WI38 (cell line): Measurements from ENCODE around the gene LYZ.

Source experiments
- H3K4me3 ChIP-seq: 2 replicates; pipeline ENCODE4 v1.5.1; 2011; ENCODE audit warnings: low read depth, mild to moderate bottlenecking, control low read depth, low read length
- TF ChIP-seq, protein P1 (sequence below): IDR thresholded peaks from 2 replicates; pipeline ENCODE4 v1.5.1; 2012; ENCODE audit warnings: low read depth, mild to moderate bottlenecking, control low read depth, low read length

LYZ gene

GRCh38 chr12:69388371-69388770, 40.2 kb downstream of the LYZ start:
- TF ChIP-seq, protein P1, sequence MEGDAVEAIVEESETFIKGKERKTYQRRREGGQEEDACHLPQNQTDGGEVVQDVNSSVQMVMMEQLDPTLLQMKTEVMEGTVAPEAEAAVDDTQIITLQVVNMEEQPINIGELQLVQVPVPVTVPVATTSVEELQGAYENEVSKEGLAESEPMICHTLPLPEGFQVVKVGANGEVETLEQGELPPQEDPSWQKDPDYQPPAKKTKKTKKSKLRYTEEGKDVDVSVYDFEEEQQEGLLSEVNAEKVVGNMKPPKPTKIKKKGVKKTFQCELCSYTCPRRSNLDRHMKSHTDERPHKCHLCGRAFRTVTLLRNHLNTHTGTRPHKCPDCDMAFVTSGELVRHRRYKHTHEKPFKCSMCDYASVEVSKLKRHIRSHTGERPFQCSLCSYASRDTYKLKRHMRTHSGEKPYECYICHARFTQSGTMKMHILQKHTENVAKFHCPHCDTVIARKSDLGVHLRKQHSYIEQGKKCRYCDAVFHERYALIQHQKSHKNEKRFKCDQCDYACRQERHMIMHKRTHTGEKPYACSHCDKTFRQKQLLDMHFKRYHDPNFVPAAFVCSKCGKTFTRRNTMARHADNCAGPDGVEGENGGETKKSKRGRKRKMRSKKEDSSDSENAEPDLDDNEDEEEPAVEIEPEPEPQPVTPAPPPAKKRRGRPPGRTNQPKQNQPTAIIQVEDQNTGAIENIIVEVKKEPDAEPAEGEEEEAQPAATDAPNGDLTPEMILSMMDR, result peak; percentile 29; the same call in 1 of the 2 replicates
- no peak overlapping the region for H3K4me3 ChIP-seq

DNA sequence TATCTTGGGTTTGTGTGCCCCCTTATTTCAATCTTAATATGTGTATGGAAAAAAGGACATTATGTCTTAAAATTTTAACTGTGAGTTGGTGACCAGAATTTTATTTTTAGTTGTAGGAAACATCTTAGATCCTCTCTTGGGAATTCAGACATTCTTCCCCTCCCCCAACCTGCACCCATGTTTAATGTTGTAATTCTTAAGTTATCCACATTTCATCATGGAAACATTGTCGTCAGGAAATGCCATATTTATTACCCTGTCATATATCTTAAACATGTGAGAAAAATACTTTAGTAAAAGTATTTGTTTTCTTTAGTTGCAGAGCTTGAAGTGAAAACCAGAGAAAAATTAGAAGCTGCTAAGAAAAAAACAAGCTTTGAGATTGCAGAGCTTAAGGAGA, 41.6 kb downstream of the LYZ start:
- TF ChIP-seq, protein P1, result no peak
- H3K4me3 ChIP-seq, result no peak overlapping the region

DNA sequence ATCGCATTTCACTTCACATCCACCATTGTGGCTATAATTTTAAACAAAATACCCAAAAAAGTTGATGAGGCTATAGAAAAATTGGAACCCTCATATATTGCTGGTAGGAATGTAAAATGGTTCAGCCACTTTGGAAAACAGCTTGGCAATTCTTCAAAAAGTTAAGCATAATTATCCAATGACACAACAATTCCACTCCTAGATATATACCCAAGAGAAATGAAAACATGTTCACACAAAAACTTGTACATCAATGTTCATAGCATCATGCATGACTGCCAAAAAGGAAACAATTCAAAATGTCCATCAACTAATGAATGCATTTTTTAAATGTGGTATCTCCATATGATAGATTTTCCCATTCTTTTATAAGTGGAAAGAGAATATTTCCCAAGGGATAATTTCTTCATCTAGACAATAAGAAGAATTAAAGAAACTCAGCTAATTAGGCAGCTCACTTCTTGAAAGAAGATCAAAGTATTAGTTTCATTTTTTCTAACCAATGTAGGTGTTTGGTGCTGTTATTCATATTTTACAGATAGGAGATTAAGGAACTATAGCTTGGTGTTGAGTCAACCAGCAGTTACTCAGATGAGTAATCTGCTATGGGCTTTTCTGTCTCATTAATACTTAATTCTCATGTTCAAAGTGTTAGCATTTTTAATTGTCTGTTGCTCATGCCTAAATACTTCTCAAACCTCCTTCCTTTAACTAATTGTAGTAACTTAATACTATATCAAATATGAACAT, 44.2 kb downstream of the LYZ start:
- H3K4me3 ChIP-seq, result no peak overlapping the region
- TF ChIP-seq, protein P1, result no peak

DNA sequence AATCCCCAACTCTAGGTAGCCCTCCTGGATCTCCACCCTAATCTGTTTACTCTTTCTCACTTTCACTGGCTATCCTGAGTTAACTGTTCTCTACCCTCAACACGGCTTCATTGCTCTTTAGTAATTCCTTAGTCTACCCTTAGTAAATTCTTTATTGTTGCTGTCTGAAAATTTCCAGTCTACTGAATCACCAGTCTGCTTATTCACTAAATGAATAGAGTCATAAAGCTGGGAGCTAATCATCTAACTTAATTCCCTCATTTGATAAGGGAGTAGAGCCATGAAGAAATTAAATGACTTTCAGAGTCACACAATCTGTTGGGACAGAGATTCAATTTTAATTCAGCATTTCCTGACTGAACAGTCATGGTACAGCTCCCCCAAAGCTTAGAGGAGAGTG, 47.9 kb downstream of the LYZ start:
- TF ChIP-seq, protein P1, result no peak
- H3K4me3 ChIP-seq, result no peak overlapping the region

DNA sequence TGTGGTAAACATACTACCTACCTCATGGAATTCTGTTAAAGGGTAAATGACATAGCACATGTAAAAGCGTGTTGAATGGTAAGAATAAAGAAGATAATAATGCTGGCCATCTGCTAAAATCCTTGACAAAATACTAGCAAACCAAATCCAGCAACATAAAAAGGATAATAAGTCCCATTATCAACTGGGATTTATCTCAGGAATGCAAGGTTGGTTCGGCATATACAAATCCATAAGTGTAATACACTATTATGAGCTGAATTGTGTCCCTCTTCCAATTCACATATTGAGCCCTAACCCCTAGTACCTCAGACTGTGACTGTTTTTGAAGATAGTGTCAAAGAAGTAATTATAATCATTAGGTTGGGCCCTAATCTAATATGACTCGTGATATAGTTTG, 48.8 kb downstream of the LYZ start:
- TF ChIP-seq, protein P1, result no peak
- H3K4me3 ChIP-seq, result no peak overlapping the region

DNA sequence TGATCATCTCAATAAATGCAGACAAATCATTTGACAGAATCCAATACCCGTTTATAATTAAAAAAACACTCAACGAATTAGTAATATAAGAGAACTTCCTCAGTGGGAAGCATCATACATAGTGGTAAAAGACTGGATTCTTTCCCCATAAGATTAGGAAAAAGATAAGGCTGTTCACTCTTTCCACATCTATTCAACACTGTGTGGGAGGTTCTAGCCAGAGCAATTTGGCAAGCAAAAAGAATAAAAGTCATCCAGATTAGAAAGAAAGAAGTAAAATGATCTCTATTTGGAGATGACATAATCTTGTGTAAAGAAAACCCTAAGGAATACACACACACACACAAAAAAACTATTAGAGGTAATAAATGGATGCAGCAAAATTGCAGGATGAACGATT, 49.8 kb downstream of the LYZ start:
- TF ChIP-seq, protein P1, result no peak
- H3K4me3 ChIP-seq, result no peak overlapping the region

GRCh38 chr12:69401940-69402339, 53.8 kb downstream of the LYZ start:
- no peak overlapping the region for H3K4me3 ChIP-seq
- TF ChIP-seq, protein P1, result no peak
